ENCODE measurements around the gene OTOF. TPM values are rescaled to one million over a fixed set of nuclear protein-coding genes. Genes with fewer than 3 reads are reported as not detected.

Gene OTOF
- total RNA-seq, 1 experiment from 2014 or later = 0.10 TPM

GRCh38 chr2:26435106-26435505, 42.8 kb downstream of the OTOF start:
- no peak overlapping the region for H2AFZ ChIP-seq (ENCODE audit: low read depth, low read length, poor library complexity, severe bottlenecking)
- CTCF ChIA-PET = no interaction called here

More at GRCh38 chr2:26435106-26435505, 42.8 kb downstream of the OTOF start:
- Histone ChIP-seq H3K79me2 (ENCODE audit: insufficient read depth, low read length) (no peaks in the 10 kb centered on the region), H3K9ac (ENCODE audit: low read length) (no peak overlapping the region), H3K4me2 (ENCODE audit: low read length) (no peak overlapping the region), H3K27ac (ENCODE audit: low read depth, low read length) (no peak overlapping the region), H3K36me3 (ENCODE audit: control insufficient read depth in 1 of 2, insufficient read depth in 2 of 2, low read length in 2 of 2) (no peaks in the 10 kb centered on the region), H3K4me3 (replicated peaks in 1 of 2; ENCODE audit: low read depth in 1 of 2, low read length in 2 of 2) (no peak overlapping the region), H3K9me3 (ENCODE audit: control insufficient read depth in 1 of 2, insufficient read depth in 1 of 2, low read depth in 1 of 2, low read length in 2 of 2) (no peaks in the 10 kb centered on the region), H3K9me2 (ENCODE audit: insufficient read depth) (no peaks in the 10 kb centered on the region), H3K27me3 (ENCODE audit: insufficient read depth, low read length) (no peaks in the 10 kb centered on the region), H3K4me1 (ENCODE audit: control insufficient read depth in 1 of 2, insufficient read depth in 2 of 2, low read length in 2 of 2) (no peaks in the 10 kb centered on the region), H4K20me1 (ENCODE audit: insufficient read depth) (no peaks in the 10 kb centered on the region)
- ATAC-seq (no peak), DNase-seq (ENCODE audit: low read depth, low spot score) (no peak)
- TF ChIP-seq POLR2AphosphoS5 (IDR thresholded peaks at IDR 0.05; ENCODE audit: low read depth, low read length) (no peak), ATF3 (IDR thresholded peaks at IDR 0.05) (no peak), ELF1 (IDR thresholded peaks at IDR 0.05; ENCODE audit: borderline replicate concordance, low read depth) (no peak), CTCF (IDR thresholded peaks at IDR 0.05 in 2 of 3, conservative IDR thresholded peaks at IDR 0.05 in 1 of 3; ENCODE audit: borderline replicate concordance in 1 of 3, insufficient read depth in 1 of 3, low read depth in 2 of 3, low read length in 2 of 3) (no peak), EZH2 (IDR thresholded peaks at IDR 0.05) (no peak)
- POLR2A ChIA-PET = no interaction called here
- intact Hi-C loops (cut with micrococcal nuclease) = no loop called here
- no TSS peak for BruUV-seq (replicated peaks)
- RAD21 ChIA-PET (ENCODE audit: low non-redundant PET in 1 of 2, low total read pairs in 2 of 2, uncharacterized antibody in 2 of 2, unreplicated experiment in 2 of 2) = no interaction called here

Measured in HCT116 (cell line).